ENCODE results near the gene PKIG. TPM values are rescaled to one million over a fixed set of nuclear protein-coding genes. Genes with fewer than 3 reads are reported as not detected.

Gene PKIG
- total RNA-seq, 1 donor from 2014 or later, result 29.5 TPM

GRCh38 chr20:44637522-44638372, 55.4 kb downstream of the PKIG start:
- no peak for DNase-seq (ENCODE audit: extremely low spot score, unreplicated experiment)
- Mint-ChIP-seq H3K27me3 (ENCODE audit: unreplicated experiment) (no peaks in the 10 kb centered on the region), H3K36me3 (ENCODE audit: unreplicated experiment) (peaks cover 50% of the 10 kb centered on the region), H3K4me1 (ENCODE audit: unreplicated experiment) (peaks cover 35% of the 10 kb centered on the region), H3K9me3 (ENCODE audit: unreplicated experiment) (no peaks in the 10 kb centered on the region), H3K27ac (ENCODE audit: unreplicated experiment) (peak overlapping the region; percentile 52), H3K4me3 (ENCODE audit: unreplicated experiment) (no peak overlapping the region)
- TF ChIP-seq, protein P1, sequence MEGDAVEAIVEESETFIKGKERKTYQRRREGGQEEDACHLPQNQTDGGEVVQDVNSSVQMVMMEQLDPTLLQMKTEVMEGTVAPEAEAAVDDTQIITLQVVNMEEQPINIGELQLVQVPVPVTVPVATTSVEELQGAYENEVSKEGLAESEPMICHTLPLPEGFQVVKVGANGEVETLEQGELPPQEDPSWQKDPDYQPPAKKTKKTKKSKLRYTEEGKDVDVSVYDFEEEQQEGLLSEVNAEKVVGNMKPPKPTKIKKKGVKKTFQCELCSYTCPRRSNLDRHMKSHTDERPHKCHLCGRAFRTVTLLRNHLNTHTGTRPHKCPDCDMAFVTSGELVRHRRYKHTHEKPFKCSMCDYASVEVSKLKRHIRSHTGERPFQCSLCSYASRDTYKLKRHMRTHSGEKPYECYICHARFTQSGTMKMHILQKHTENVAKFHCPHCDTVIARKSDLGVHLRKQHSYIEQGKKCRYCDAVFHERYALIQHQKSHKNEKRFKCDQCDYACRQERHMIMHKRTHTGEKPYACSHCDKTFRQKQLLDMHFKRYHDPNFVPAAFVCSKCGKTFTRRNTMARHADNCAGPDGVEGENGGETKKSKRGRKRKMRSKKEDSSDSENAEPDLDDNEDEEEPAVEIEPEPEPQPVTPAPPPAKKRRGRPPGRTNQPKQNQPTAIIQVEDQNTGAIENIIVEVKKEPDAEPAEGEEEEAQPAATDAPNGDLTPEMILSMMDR (IDR thresholded peaks at IDR 0.05), result no peak

- Mint-ChIP-seq H3K4me3 (ENCODE audit: unreplicated experiment) (no peak overlapping the region), H3K9me3 (ENCODE audit: unreplicated experiment) (no peaks in the 10 kb centered on the region), H3K27me3 (ENCODE audit: unreplicated experiment) (no peaks in the 10 kb centered on the region), H3K27ac (ENCODE audit: unreplicated experiment) (peak overlapping the region; percentile 13), H3K36me3 (ENCODE audit: unreplicated experiment) (peaks cover 32% of the 10 kb centered on the region), H3K4me1 (ENCODE audit: unreplicated experiment) (peaks cover 59% of the 10 kb centered on the region)
- TF ChIP-seq, protein P1 (IDR thresholded peaks at IDR 0.05), result no peak
- DNase-seq (ENCODE audit: extremely low spot score, unreplicated experiment), result no peak
Observed at GRCh38 chr20:44640522-44640921, 58.1 kb downstream of the PKIG start.

DNA sequence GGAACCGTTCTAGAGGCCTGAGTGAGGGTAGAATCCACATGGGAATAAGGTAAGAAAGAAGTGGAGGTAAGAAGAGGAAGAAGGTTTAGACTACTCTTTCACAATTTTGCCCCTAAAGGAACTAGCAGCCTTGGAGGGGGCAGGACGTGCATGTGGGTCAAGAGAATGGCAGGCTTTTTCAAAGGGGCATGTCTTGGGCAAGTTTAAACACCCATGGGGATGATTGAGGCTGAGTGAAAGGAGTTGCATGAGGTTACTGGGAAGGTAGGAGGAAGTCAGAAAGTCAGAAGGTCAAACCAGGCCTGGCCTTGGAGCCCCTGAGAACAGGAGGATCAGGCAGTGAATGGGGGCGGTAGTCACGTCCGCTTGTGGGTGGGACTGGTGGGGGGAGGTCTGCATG, 58.9 kb downstream of the PKIG start:
- TF ChIP-seq, protein P1 (IDR thresholded peaks at IDR 0.05), result no peak
- no peak for DNase-seq (ENCODE audit: extremely low spot score, unreplicated experiment)
- H3K36me3 Mint-ChIP-seq (ENCODE audit: unreplicated experiment), result peaks cover 25% of the 10 kb centered on the region
- peaks cover 64% of the 10 kb centered on the region for H3K4me1 Mint-ChIP-seq (ENCODE audit: unreplicated experiment)
- H3K9me3 Mint-ChIP-seq (ENCODE audit: unreplicated experiment), result no peaks in the 10 kb centered on the region
- H3K27me3 Mint-ChIP-seq (ENCODE audit: unreplicated experiment), result no peaks in the 10 kb centered on the region
- no peak overlapping the region for H3K4me3 Mint-ChIP-seq (ENCODE audit: unreplicated experiment)
- H3K27ac Mint-ChIP-seq (ENCODE audit: unreplicated experiment), result peak overlapping the region; percentile 76

DNA sequence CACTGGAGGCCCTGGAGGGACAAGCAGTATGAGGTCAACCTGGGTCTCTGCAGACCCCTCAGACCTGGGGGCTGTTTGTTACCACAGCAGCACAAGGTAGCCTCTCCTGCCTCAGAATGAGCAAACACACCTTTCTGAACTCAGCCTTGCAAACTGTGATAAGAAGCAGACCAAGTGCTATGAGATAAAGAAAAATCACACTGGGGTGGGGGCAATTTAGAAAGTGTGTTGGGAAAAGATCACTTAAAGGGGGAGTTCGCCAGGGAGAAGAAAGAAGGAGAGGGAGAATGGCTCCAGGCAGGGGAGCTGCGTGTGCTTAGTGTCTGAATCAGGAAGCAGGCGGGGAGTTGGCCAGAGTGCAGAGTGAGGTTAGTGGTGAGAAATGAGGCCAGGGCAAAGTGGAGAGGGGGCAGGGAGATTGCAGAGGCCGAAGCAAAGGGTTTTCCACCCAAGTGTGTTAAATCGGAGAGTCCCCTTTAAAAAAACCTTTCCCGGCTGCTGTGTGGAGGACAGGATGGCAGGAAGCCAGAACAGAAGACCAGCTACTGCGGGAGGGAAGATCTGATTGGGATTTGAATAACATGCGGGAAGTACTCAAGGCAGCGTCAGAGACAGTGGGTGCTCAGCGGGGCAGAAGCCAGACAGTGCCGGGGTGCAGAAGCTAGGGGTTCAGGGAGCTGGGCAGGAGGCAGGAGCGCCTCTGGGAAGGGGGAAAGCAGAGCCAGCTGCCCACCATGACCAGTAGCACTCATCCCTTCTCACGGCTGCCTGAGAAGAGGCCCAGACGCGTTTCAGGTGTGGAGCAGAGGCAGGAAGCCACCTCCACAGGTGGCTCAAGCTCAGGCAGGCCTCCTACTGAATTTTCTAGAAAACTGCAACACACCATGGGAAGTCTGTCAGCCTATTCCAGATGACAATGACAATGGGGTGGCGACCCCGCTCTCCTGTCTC, 60.1 kb downstream of the PKIG start:
- H3K27me3 Mint-ChIP-seq (ENCODE audit: unreplicated experiment), result no peaks in the 10 kb centered on the region
- H3K9me3 Mint-ChIP-seq (ENCODE audit: unreplicated experiment), result no peaks in the 10 kb centered on the region
- DNase-seq (ENCODE audit: extremely low spot score, unreplicated experiment), result no peak
- peaks cover 69% of the 10 kb centered on the region for H3K4me1 Mint-ChIP-seq (ENCODE audit: unreplicated experiment)
- peak overlapping the region; percentile 56 for H3K4me3 Mint-ChIP-seq (ENCODE audit: unreplicated experiment)
- peak overlapping the region; percentile 94 for H3K27ac Mint-ChIP-seq (ENCODE audit: unreplicated experiment)
- TF ChIP-seq, protein P1 (IDR thresholded peaks at IDR 0.05), result no peak
- peaks cover 18% of the 10 kb centered on the region for H3K36me3 Mint-ChIP-seq (ENCODE audit: unreplicated experiment)

DNA sequence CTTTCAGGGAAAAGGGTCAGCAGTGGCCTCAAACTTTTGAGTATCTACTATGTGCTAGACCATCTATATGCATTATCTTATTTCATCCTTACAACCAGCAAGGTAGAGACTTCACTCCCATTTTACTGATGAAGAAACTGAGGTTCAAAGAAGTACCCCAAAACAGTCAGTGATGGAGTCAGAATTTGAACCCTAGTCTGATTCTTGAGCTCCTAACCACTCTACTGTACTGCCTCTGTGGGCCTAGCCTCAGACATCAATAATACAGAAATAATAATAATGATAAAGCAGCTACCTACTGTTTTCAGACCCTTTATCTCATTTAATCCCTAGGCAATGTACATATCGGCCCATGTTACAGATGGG, 60.8 kb downstream of the PKIG start:
- Mint-ChIP-seq H3K4me1 (ENCODE audit: unreplicated experiment) (peaks cover 68% of the 10 kb centered on the region), H3K4me3 (ENCODE audit: unreplicated experiment) (peak overlapping the region; percentile 56), H3K36me3 (ENCODE audit: unreplicated experiment) (peaks cover 18% of the 10 kb centered on the region), H3K27me3 (ENCODE audit: unreplicated experiment) (no peaks in the 10 kb centered on the region), H3K27ac (ENCODE audit: unreplicated experiment) (peak overlapping the region; percentile 94), H3K9me3 (ENCODE audit: unreplicated experiment) (no peaks in the 10 kb centered on the region)
- TF ChIP-seq, protein P1 (IDR thresholded peaks at IDR 0.05), result no peak
- DNase-seq (ENCODE audit: extremely low spot score, unreplicated experiment), result no peak
